Caco-2 (cell line): ENCODE results near the gene HNRNPR. TPM values are rescaled to one million over a fixed set of nuclear protein-coding genes. Genes with fewer than 3 reads are reported as not detected.
"Not testable (repeated sequence)": the region's sequence is repeated elsewhere in the genome, so short reads cannot be mapped to it uniquely, and the experiment has no call there.

Experiments
- BruUV-seq: library from RNA; stranded (reverse); fragments of 400-500 nt; replicated peaks from 2 replicates; lab custom pipeline; 2021; lab: Mats Ljungman, UMichigan
- CTCF ChIA-PET: fragments of 300-600 bp; sonication (Branson Sonifier 250); formaldehyde crosslinking; loops from one replicate; lab custom pipeline; 2022; ENCODE audit warnings: antibody characterized with exemption; lab: Charles Lee
- POLR2A ChIA-PET: fragments of 300-600 bp; sonication (Branson Sonifier 250); formaldehyde crosslinking; loops from one replicate; lab custom pipeline; 2022; ENCODE audit warnings: antibody characterized with exemption; lab: Charles Lee
- DNase-seq, 2 experiments: peaks; one replicate each; pipeline versions ENCODE4 v3.0.0 to v3.0.0-alpha.2; 2020 to 2022
- H3K27me3 ChIP-seq: replicated peaks from 2 replicates; pipeline ENCODE4 v1.6.0; 2011; ENCODE audit warnings: low read length; ENCODE audit not compliant: control insufficient read depth, insufficient read depth
- H3K36me3 ChIP-seq: 2 replicates; pipeline ENCODE4 v1.5.1; 2011; ENCODE audit warnings: low read length; ENCODE audit not compliant: control insufficient read depth, insufficient read depth
- H3K4me1 ChIP-seq: fragments of 250-450 bp; sonication (Bioruptor Pico); 2 replicates; pipeline ENCODE4 v1.5.1; 2020; ENCODE audit warnings: mild to moderate bottlenecking
- H3K4me3 ChIP-seq: 2 replicates; pipeline ENCODE4 v1.5.1; 2011; ENCODE audit warnings: low read depth, mild to moderate bottlenecking, control low read depth, low read length
- H3K9me3 ChIP-seq: fragments of 250-450 bp; sonication (Bioruptor Pico); 2 replicates; pipeline ENCODE4 v1.5.1; 2020; ENCODE audit warnings: mild to moderate bottlenecking, moderate library complexity
- H3K27ac Mint-ChIP-seq: one replicate; pipeline ENCODE4 v1.8.0; 2022; ENCODE audit warnings: mixed read lengths; ENCODE audit not compliant: unreplicated experiment
- H3K27me3 Mint-ChIP-seq: one replicate; pipeline ENCODE4 v1.8.0; 2022; ENCODE audit warnings: mixed read lengths; ENCODE audit not compliant: insufficient read depth, unreplicated experiment
- H3K36me3 Mint-ChIP-seq: one replicate; pipeline ENCODE4 v1.8.0; 2022; ENCODE audit warnings: mild to moderate bottlenecking, mixed read lengths; ENCODE audit not compliant: insufficient read depth, unreplicated experiment
- H3K4me1 Mint-ChIP-seq: one replicate; pipeline ENCODE4 v1.8.0; 2022; ENCODE audit warnings: low read depth, mixed read lengths; ENCODE audit not compliant: unreplicated experiment
- H3K4me3 Mint-ChIP-seq: one replicate; pipeline ENCODE4 v1.8.0; 2022; ENCODE audit warnings: mild to moderate bottlenecking, moderate library complexity, mixed read lengths; ENCODE audit not compliant: unreplicated experiment
- H3K9me3 Mint-ChIP-seq: one replicate; pipeline ENCODE4 v1.8.0; 2022; ENCODE audit warnings: mixed read lengths; ENCODE audit not compliant: unreplicated experiment
- intact Hi-C: fragments of 100-400 bp; cut with micrococcal nuclease; formaldehyde crosslinking; loops from one replicate; pipeline ENCODE4 v1.10.0; 2022; ENCODE audit not compliant: unreplicated experiment
- total RNA-seq: library from RNA; stranded (reverse); gene quantifications from 2 replicates; pipeline ENCODE4 v1.2.3, GENCODE V29; 2022
- TF ChIP-seq, protein P1 (sequence below), 2 experiments: fragments of 200-600 bp in 1 of 2; IDR thresholded peaks; 1 replicate in 1 of 2; 2 replicates in 1 of 2; pipeline versions ENCODE4 v1.5.1 to v1.8.0; 2011 to 2022; ENCODE audit warnings: antibody characterized with exemption in 1 of 2, control low read depth in 1 of 2, inconsistent platforms in 1 of 2, low read depth in 1 of 2, low read length in 1 of 2, mild to moderate bottlenecking in 1 of 2, moderate library complexity in 1 of 2; ENCODE audit not compliant: insufficient read depth in 1 of 2, severe bottlenecking in 1 of 2, unreplicated experiment in 1 of 2

Gene HNRNPR
- total RNA-seq, 1 experiment from 2014 or later: 183 TPM

DNA sequence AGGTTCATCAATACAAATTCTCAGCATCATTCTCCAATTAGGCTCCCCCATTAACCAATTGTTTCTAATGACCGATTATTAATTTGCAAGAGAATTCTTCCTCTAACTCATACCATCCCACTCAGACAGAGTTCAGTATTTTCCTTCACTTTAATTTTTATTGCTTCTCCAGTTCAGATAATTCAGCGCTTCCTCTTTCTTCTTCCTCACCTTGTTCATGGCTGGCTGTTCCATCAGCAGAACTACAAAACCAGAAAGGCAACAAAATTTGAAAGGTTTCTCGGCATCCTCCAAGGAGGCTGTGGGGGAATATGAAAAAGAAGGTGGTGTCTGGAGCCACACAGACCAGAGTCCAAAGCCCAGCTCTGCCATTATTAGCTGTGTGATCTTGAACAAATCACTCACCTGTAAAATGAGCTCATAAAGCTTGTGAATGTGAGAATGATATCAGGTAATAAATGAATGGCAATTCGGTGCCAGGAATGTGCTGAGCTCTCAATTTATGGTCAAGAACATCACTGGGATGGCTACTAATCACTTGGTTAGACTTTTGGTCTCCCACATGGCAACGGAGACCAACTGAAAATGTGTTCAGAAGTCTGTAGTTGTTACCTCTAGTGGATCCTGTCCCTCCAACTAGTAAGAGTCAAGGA is 37.3 kb upstream of the HNRNPR start:
- ChIA-PET CTCF (no interaction called here), POLR2A (no interaction called here)
- TF ChIP-seq, protein P1, sequence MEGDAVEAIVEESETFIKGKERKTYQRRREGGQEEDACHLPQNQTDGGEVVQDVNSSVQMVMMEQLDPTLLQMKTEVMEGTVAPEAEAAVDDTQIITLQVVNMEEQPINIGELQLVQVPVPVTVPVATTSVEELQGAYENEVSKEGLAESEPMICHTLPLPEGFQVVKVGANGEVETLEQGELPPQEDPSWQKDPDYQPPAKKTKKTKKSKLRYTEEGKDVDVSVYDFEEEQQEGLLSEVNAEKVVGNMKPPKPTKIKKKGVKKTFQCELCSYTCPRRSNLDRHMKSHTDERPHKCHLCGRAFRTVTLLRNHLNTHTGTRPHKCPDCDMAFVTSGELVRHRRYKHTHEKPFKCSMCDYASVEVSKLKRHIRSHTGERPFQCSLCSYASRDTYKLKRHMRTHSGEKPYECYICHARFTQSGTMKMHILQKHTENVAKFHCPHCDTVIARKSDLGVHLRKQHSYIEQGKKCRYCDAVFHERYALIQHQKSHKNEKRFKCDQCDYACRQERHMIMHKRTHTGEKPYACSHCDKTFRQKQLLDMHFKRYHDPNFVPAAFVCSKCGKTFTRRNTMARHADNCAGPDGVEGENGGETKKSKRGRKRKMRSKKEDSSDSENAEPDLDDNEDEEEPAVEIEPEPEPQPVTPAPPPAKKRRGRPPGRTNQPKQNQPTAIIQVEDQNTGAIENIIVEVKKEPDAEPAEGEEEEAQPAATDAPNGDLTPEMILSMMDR (IDR thresholded peaks at IDR 0.05; ENCODE audit: insufficient read depth in 1 of 2, low read depth in 1 of 2, low read length in 1 of 2, severe bottlenecking in 1 of 2, unreplicated experiment in 1 of 2): no peak
- H3K27ac Mint-ChIP-seq: no peak overlapping the region
- H3K4me1 Mint-ChIP-seq: peaks cover 14% of the 10 kb centered on the region
- no peak overlapping the region for H3K4me3 Mint-ChIP-seq
- no peak for DNase-seq
- H3K27me3 Mint-ChIP-seq: no peaks in the 10 kb centered on the region
- no peaks in the 10 kb centered on the region for H3K9me3 Mint-ChIP-seq
- Histone ChIP-seq H3K4me1 (peaks cover 6% of the 10 kb centered on the region), H3K4me3 (no peak overlapping the region), H3K36me3 (no peaks in the 10 kb centered on the region), H3K9me3 (no peaks in the 10 kb centered on the region), H3K27me3 (no peaks in the 10 kb centered on the region)
- intact Hi-C loops: no loop called here
- BruUV-seq: no TSS peak
- no peaks in the 10 kb centered on the region for H3K36me3 Mint-ChIP-seq

DNA sequence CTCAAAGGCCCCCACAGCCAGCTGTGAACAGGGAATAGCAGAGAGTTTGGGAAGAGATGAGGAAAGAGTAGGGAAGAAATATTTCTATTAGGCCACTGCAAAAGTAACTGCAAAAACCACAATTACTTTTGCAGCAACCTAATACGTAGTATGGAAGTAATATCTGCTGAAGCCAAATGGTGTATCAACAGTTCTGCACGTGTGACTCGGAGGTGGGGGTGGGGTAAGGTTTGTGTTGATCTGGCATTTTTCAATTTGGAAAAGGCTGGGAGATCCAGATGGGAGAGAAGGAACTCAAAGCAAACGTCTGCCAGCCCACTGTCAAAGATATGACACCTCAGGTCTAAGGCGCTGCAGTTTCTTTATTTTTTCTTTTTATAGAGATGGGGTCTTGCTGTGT is 36.6 kb upstream of the HNRNPR start:
- Mint-ChIP-seq H3K27me3 (no peaks in the 10 kb centered on the region), H3K9me3 (no peaks in the 10 kb centered on the region), H3K4me1 (peaks cover 14% of the 10 kb centered on the region), H3K4me3 (no peak overlapping the region), H3K27ac (no peak overlapping the region), H3K36me3 (no peaks in the 10 kb centered on the region)
- Histone ChIP-seq H3K36me3 (no peaks in the 10 kb centered on the region), H3K4me3 (no peak overlapping the region), H3K4me1 (peaks cover 6% of the 10 kb centered on the region), H3K27me3 (no peaks in the 10 kb centered on the region), H3K9me3 (no peaks in the 10 kb centered on the region)
- intact Hi-C loops: no loop called here
- no TSS peak for BruUV-seq
- CTCF ChIA-PET: no interaction called here
- no peak for DNase-seq
- POLR2A ChIA-PET: no interaction called here
- TF ChIP-seq, protein P1 (IDR thresholded peaks at IDR 0.05; ENCODE audit: insufficient read depth in 1 of 2, low read depth in 1 of 2, low read length in 1 of 2, severe bottlenecking in 1 of 2, unreplicated experiment in 1 of 2): no peak

DNA sequence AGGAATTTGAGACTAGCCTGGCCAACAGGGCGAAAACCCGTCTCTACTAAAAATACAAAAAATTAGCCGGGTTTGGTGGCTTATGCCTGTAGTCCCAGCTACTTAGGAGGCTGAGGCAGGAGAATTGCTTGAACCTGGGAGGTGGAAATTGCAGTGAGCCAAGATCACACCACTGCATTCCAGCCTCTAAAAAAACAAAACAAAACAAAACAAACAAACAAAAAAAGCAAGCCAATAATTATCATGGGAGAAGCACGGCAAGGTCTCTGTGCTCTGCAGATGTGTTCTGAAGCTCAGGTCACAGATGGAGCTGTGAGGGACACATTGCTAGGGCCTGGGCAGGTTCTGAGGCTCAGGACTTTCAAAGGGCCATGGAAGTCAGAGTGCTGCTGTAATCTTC is 36.2 kb upstream of the HNRNPR start:
- H3K36me3 Mint-ChIP-seq, DNase-seq, H3K9me3 Mint-ChIP-seq, CTCF ChIA-PET, BruUV-seq, POLR2A ChIA-PET, H3K27me3 Mint-ChIP-seq, H3K36me3 ChIP-seq, H3K27ac Mint-ChIP-seq, intact Hi-C loops, H3K4me3 ChIP-seq, H3K9me3 ChIP-seq, H3K4me1 ChIP-seq, H3K27me3 ChIP-seq, H3K4me3 Mint-ChIP-seq: not testable (repeated sequence)
- H3K4me1 Mint-ChIP-seq: peaks cover 16% of the 10 kb centered on the region
